Measurements from ENCODE around the gene RASGRP4. TPM values are rescaled to one million over a fixed set of nuclear protein-coding genes. Genes with fewer than 3 reads are reported as not detected.

RASGRP4 gene
- polyA plus RNA-seq, 6 donors from 2014 or later: 0.27 to 0.60 (median 0.30) TPM; not detected in 3

DNA sequence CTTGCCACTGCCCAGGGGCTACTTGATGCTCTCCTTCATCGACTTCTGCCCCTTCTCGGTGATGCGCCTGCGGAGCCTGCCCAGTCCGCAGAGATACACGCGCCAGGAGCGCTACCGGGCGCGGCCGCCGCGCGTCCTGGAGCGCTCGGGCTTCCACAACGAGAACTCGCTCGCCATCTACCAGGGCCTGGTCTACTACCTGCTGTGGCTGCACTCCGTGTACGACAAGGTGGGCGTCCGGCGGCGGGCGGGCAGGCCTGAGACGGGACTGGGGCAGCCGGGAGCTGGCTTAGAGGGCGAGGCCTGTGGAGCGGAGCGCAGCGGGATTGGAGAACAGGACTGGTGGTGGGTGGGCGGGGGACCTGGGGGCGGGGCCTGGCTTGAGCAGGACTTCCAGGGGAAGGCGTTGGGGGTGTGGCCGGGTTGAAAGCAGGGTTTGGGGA, 64.4 kb downstream of the RASGRP4 start:
- DNase-seq (peak; percentile 44), ATAC-seq (ENCODE audit: low read depth in 2 of 2) (peak; percentile 77 to 80)
- Mint-ChIP-seq H3K4me1 (peaks cover 9 to 21% (median 20%) of the 10 kb centered on the region in 3 donors), H3K9me3 (no peaks in the 10 kb centered on the region), H3K4me3 (peak overlapping the region; percentile 74 to 91 (median 84)), H3K36me3 (no peaks in the 10 kb centered on the region), H3K27ac (peak overlapping the region in 1 of 6 donors; percentile 42), H3K27me3 (peaks cover 4 to 26% (median 20%) of the 10 kb centered on the region in 3 donors)

DNA sequence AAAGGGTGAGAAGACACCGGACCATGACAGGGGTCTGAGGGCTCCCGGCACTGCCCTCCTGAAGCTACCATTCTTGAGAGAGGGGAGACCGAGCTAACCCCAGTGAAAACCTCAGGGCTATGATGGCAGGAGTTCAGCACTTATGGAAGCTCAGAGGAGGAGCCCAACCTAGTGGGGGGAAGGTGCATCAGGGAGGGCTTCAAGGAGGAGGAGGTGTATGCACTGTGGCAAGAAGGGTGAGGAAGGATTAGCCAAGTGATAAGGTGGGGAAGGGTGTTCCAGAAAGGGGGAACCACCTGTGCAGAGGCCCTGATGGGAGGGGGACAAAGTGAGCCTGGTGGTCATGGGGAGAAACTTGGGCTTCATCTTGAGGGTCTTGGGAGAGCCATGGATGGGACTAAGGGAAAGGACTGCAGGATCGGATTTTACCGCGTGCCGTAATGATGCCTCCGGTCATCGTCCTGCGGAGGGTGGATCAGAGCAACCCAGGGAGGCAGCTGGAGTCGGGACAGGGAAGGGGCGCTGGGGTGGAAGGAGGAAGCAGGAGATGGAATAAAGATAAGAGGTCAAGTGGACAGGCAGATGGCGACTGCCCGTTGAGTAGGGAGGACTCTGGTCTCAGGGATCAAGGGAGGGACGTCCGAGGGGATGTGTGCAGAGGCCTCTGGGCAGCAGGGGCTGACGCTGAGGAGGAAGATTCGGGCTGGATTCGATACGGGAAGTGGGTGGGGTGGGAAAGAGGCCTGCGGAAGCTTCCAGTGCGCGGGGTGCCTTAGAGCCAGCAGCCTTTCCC, 65.0 kb downstream of the RASGRP4 start:
- Mint-ChIP-seq H3K4me3 (peak overlapping the region; percentile 74 to 91 (median 84)), H3K27ac (peak overlapping the region in 1 of 6 donors; percentile 60), H3K9me3 (no peaks in the 10 kb centered on the region), H3K4me1 (peaks cover 9 to 21% (median 20%) of the 10 kb centered on the region in 3 donors), H3K27me3 (peaks cover 4 to 26% (median 20%) of the 10 kb centered on the region in 3 donors), H3K36me3 (no peaks in the 10 kb centered on the region)
- DNase-seq: no peak
- ATAC-seq (ENCODE audit: low read depth in 2 of 2): peak in 1 of 2 donors; percentile 8

DNA sequence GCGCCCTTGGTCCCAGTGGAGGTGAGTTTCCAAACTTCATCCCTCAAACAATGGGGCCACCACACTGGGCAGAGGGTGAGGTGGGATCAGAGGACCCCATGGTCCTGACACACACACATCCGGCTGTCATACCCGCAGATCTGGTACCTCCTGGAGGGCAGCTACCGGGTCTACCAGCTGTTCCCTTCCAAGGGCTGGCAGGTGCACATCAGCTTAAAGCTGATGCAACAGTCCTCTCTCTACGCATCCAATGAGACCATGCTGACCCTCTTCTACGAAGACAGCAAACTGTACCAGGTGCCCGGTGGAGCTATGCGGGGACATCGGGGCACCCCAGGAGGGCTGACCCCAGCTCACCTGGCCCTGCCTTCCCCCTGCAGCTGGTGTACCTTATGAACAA, 65.7 kb downstream of the RASGRP4 start:
- ATAC-seq (ENCODE audit: low read depth in 2 of 2): no peak
- Mint-ChIP-seq H3K27ac (no peak overlapping the region), H3K4me3 (peak overlapping the region in 7 of 8 donors; percentile 74 to 91 (median 84)), H3K4me1 (peaks cover 9 to 21% (median 20%) of the 10 kb centered on the region in 3 donors), H3K36me3 (no peaks in the 10 kb centered on the region), H3K9me3 (no peaks in the 10 kb centered on the region), H3K27me3 (peaks cover 4 to 27% (median 20%) of the 10 kb centered on the region in 3 donors)
- no peak for DNase-seq

DNA sequence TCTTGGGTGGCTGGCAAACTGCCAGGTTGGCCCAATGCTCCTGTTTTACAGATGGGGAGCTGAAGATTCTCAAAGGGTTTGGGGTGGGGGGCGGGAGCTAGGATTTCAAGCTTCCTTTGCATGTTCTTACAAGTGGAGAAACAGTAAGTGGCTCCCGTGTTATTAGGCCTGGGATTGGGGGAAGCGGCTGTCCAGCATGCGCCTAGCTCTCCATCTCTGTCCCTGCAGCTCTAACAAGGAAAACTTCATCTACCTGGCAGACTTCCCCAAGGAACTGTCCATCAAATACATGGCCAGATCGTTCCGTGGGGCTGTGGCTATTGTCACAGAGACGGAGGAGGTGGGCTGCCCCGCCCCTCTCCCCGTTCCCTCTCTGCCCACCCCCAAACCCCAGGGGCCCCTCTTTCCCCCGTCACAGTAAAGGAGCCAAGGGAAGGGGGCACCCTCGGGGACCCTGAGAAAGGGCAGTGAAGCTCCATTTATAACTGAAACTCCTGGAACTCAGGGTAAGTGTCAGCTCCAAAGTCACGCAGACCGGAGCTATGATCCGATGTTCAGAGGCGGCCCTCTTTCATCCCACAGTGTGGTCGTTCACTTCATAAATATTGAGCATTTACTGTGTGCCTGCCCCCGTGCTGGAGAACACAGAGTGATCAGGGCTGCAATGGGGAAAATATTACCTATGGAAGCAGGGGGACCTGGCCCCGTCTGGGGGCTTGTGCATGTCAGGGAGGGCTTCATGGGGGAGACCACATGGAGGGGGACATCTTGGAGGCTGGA, 66.6 kb downstream of the RASGRP4 start:
- Mint-ChIP-seq H3K9me3 (no peaks in the 10 kb centered on the region), H3K27me3 (peaks cover 4 to 27% (median 20%) of the 10 kb centered on the region in 3 donors), H3K4me3 (peak overlapping the region in 4 of 8 donors; percentile 1 to 75 (median 54)), H3K36me3 (no peaks in the 10 kb centered on the region), H3K4me1 (peaks cover 9 to 21% (median 20%) of the 10 kb centered on the region in 3 donors), H3K27ac (no peak overlapping the region)
- no peak for DNase-seq
- ATAC-seq (ENCODE audit: low read depth in 2 of 2): no peak

Other genes starting within 250 kb of the RASGRP4 start
- gene DPF1, start 202.0 kb downstream of the RASGRP4 start, polyA plus RNA-seq (ENCODE audit: low read depth in 6 of 6): under 1 TPM in 2 of 6 donors, not detected in 4; 0.20 to 0.41 TPM
- gene PPP1R14A, start 169.8 kb downstream of the RASGRP4 start, polyA plus RNA-seq (ENCODE audit: low read depth in 6 of 6): 10 to 100 TPM; 25.4 to 88.1 (median 58.8) TPM
- gene SPINT2, start 161.6 kb downstream of the RASGRP4 start, polyA plus RNA-seq (ENCODE audit: low read depth in 6 of 6): 100 to 1,000 TPM; 163 to 235 (median 190) TPM
- 1 to 10 TPM in 3 of 6 donors, not detected in 3; 1.1 to 3.9 (median 1.2) TPM for gene C19orf33, start 122.0 kb downstream of the RASGRP4 start, polyA plus RNA-seq (ENCODE audit: low read depth in 6 of 6)
- 10 to 100 TPM; 19.7 to 33.4 (median 23.2) TPM for gene YIF1B, start 110.3 kb downstream of the RASGRP4 start, polyA plus RNA-seq (ENCODE audit: low read depth in 6 of 6)
- gene KCNK6, start 106.4 kb downstream of the RASGRP4 start, polyA plus RNA-seq (ENCODE audit: low read depth in 6 of 6): 1 to 10 TPM in 2 of 6 donors, under 1 TPM in 4; 0.30 to 1.2 (median 0.70) TPM
- 10 to 100 TPM in 1 of 6 donors, 1 to 10 TPM in 5; 1.2 to 11.1 (median 3.0) TPM for gene CATSPERG, start 90.4 kb downstream of the RASGRP4 start, polyA plus RNA-seq (ENCODE audit: low read depth in 6 of 6)
- 100 to 1,000 TPM; 150 to 193 (median 155) TPM for gene PSMD8, start 51.6 kb downstream of the RASGRP4 start, polyA plus RNA-seq (ENCODE audit: low read depth in 6 of 6)
- gene GGN, start 38.2 kb downstream of the RASGRP4 start, polyA plus RNA-seq (ENCODE audit: low read depth in 6 of 6): not detected
- not detected for gene SPRED3, start 37.5 kb downstream of the RASGRP4 start, polyA plus RNA-seq (ENCODE audit: low read depth in 6 of 6)
- gene FAM98C, start 23.1 kb downstream of the RASGRP4 start, polyA plus RNA-seq (ENCODE audit: low read depth in 6 of 6): 10 to 100 TPM in 5 of 6 donors, 1 to 10 TPM in 1; 3.6 to 23.8 (median 14.2) TPM
- under 1 TPM in 3 of 6 donors, not detected in 3; 0.01 to 0.04 (median 0.03) TPM for gene RYR1, start 7.5 kb upstream of the RASGRP4 start, polyA plus RNA-seq (ENCODE audit: low read depth in 6 of 6)
- 100 to 1,000 TPM; 119 to 194 (median 138) TPM for gene MAP4K1, start 191.7 kb upstream of the RASGRP4 start, polyA plus RNA-seq (ENCODE audit: low read depth in 6 of 6)
- gene EIF3K, start 193.0 kb upstream of the RASGRP4 start, polyA plus RNA-seq (ENCODE audit: low read depth in 6 of 6): 100 to 1,000 TPM; 307 to 347 (median 330) TPM
- 10 to 100 TPM in 4 of 6 donors, 1 to 10 TPM in 2; 6.8 to 15.8 (median 10.6) TPM for gene ACTN4, start 221.4 kb upstream of the RASGRP4 start, polyA plus RNA-seq (ENCODE audit: low read depth in 6 of 6)

Data from naive B cell (primary cell).